Omental fat pad (tissue), 4 donors: ENCODE data around the gene PSMA7. TPM values are rescaled to one million over a fixed set of nuclear protein-coding genes. Genes with fewer than 3 reads are reported as not detected.
A peak's percentile ranks its signal among the peaks of the same experiment; 100 is the strongest.

ENCODE experiments used
- ATAC-seq: fragments of 150-250 bp; one replicate; pipeline ENCODE4 v1.9.1; 2016; ENCODE audit warnings: mild to moderate bottlenecking, moderate library complexity; ENCODE audit not compliant: low FRiP score
- DNase-seq: peaks from one replicate; pipeline ENCODE4 v3.0.0-alpha.2; 2019; ENCODE audit warnings: low spot score
- total RNA-seq, 4 donors: library from RNA; depleted of rRNA; stranded (reverse); fragments of >200 nt; gene quantifications; one replicate each; pipeline ENCODE4 v1.1.0, GENCODE V29; 2016
- TF ChIP-seq, protein P1 (sequence below), 3 donors: fragments of 450-650 bp; IDR thresholded peaks; one replicate each; pipeline ENCODE4 v1.5.1; 2016 to 2017; ENCODE audit warnings: antibody characterized with exemption in 3 of 3, mild to moderate bottlenecking in 3 of 3, moderate library complexity in 2 of 3

The PSMA7 gene
- total RNA-seq, 4 donors from 2014 or later: 345 to 725 (median 409) TPM

GRCh38 chr20:62136283-62137091 is 6.7 kb downstream of the PSMA7 start:
- DNase-seq: no peak
- TF ChIP-seq, protein P1, sequence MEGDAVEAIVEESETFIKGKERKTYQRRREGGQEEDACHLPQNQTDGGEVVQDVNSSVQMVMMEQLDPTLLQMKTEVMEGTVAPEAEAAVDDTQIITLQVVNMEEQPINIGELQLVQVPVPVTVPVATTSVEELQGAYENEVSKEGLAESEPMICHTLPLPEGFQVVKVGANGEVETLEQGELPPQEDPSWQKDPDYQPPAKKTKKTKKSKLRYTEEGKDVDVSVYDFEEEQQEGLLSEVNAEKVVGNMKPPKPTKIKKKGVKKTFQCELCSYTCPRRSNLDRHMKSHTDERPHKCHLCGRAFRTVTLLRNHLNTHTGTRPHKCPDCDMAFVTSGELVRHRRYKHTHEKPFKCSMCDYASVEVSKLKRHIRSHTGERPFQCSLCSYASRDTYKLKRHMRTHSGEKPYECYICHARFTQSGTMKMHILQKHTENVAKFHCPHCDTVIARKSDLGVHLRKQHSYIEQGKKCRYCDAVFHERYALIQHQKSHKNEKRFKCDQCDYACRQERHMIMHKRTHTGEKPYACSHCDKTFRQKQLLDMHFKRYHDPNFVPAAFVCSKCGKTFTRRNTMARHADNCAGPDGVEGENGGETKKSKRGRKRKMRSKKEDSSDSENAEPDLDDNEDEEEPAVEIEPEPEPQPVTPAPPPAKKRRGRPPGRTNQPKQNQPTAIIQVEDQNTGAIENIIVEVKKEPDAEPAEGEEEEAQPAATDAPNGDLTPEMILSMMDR (IDR thresholded peaks at IDR 0.05): no peak
- ATAC-seq: no peak

- DNase-seq (no peak), ATAC-seq (no peak)
- TF ChIP-seq, protein P1 (IDR thresholded peaks at IDR 0.05): no peak
These were observed 7.5 kb downstream of the PSMA7 start for GRCh38 chr20:62135573-62136266.

DNA sequence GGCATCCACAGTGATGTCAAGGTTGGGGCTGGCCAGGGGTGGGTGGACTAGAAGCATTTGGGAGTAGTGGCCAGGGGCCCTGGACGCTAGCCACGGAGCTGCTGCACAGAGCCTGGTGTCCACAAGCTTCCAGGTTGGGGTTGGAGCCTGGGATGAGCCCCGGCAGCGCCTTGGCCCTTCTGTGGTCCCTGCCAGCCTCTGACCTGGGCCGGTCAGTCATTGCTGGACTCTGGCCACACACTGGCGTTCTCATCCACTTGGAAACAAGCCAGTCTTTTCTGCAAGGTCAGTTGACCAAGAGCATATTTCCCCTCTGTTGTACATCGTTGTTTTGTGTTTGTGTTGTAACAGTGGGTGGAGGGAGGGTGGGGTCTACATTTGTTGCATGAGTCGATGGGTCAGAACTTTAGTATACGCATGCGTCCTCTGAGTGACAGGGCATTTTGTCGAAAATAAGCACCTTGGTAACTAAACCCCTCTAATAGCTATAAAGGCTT is 8.4 kb downstream of the PSMA7 start:
- TF ChIP-seq, protein P1 (IDR thresholded peaks at IDR 0.05): no peak
- DNase-seq (no peak), ATAC-seq (peak; percentile 69)

DNA sequence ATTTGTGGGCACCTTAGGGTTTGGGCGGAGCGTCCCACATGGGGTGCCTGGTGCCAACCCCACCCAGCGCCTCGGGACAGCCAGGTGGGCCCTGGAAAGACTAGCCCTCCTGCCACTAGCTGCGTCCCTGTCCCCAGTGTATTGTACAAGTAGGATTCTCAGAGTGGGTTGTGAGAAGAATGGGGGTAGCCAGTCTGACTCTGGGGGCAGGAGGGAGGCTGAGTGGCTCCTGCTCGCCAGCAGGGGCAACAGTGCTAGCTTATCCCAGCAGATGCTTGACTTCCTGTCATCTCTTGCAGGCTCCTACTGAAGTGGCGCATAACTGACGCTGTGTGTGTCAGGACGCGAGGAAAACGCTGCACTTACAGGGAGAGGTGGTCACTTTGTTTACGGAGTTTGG is 9.3 kb downstream of the PSMA7 start:
- DNase-seq (no peak), ATAC-seq (no peak)

GRCh38 chr20:62133051-62133845 is 9.9 kb downstream of the PSMA7 start:
- peak; percentile 24 for ATAC-seq
- TF ChIP-seq, protein P1 (IDR thresholded peaks at IDR 0.05): no peak
- no peak for DNase-seq

More for the DNA sequence above, 9.3 kb downstream of the PSMA7 start:
- TF ChIP-seq, protein P1 (IDR thresholded peaks at IDR 0.05): no peak

GRCh38 chr20:62132421-62132820 is 10.8 kb downstream of the PSMA7 start:
- TF ChIP-seq, protein P1 (IDR thresholded peaks at IDR 0.05): no peak
- ATAC-seq: no peak
- DNase-seq: no peak
